HG03097 (cell line): Measurements from ENCODE around the gene SCP2.

ENCODE experiments used
- ATAC-seq: cut with Tn5 transposase; IDR thresholded peaks from one replicate; pipeline ENCODE4 v1.9.1; 2021; ENCODE audit not compliant: unreplicated experiment, low FRiP score

Gene SCP2

GRCh38 chr1:53063744-53064515, 136.9 kb downstream of the SCP2 start:
- ATAC-seq: no peak

- ATAC-seq: no peak
These were observed 138.3 kb downstream of the SCP2 start for GRCh38 chr1:53065391-53065790.

GRCh38 chr1:53066488-53066887, 139.4 kb downstream of the SCP2 start:
- no peak for ATAC-seq

- ATAC-seq: no peak
These were observed 140.0 kb downstream of the SCP2 start for GRCh38 chr1:53066891-53067738.

GRCh38 chr1:53067886-53068285, 140.8 kb downstream of the SCP2 start:
- ATAC-seq: no peak

GRCh38 chr1:53068314-53069099, 141.4 kb downstream of the SCP2 start:
- ATAC-seq: no peak

GRCh38 chr1:53069265-53069662, 142.2 kb downstream of the SCP2 start:
- ATAC-seq: no peak

- ATAC-seq: no peak
These were observed 142.7 kb downstream of the SCP2 start for GRCh38 chr1:53069663-53070327.

- no peak for ATAC-seq
These were observed 143.5 kb downstream of the SCP2 start for GRCh38 chr1:53070621-53071020.

GRCh38 chr1:53071167-53071865, 144.2 kb downstream of the SCP2 start:
- no peak for ATAC-seq

GRCh38 chr1:53071915-53072314, 144.8 kb downstream of the SCP2 start:
- no peak for ATAC-seq

GRCh38 chr1:53073287-53073686, 146.2 kb downstream of the SCP2 start:
- no peak for ATAC-seq

GRCh38 chr1:53073868-53074311, 146.8 kb downstream of the SCP2 start:
- ATAC-seq: no peak

GRCh38 chr1:53074313-53075154, 147.5 kb downstream of the SCP2 start:
- ATAC-seq: no peak

- ATAC-seq: no peak
These were observed 148.1 kb downstream of the SCP2 start for GRCh38 chr1:53075206-53075605.

GRCh38 chr1:53075761-53076163, 148.7 kb downstream of the SCP2 start:
- no peak for ATAC-seq

- no peak for ATAC-seq
These were observed 149.1 kb downstream of the SCP2 start for GRCh38 chr1:53076165-53076564.

GRCh38 chr1:53076721-53077598, 149.9 kb downstream of the SCP2 start:
- no peak for ATAC-seq
